Hepatic stellate cell (primary cell): ENCODE results near the gene DSG4.

Experiments
- DNase-seq: peaks from one replicate; pipeline ENCODE4 v3.0.0; 2011; ENCODE audit warnings: low spot score

Gene DSG4

GRCh38 chr18:31447530-31448191 is 71.1 kb downstream of the DSG4 start, which contains the start of gene DSG3:
DSG3 (plus strand) TSS chr18:31447741; CDS start chr18:31447878, 137 bp downstream.
- no peak for DNase-seq

DNA sequence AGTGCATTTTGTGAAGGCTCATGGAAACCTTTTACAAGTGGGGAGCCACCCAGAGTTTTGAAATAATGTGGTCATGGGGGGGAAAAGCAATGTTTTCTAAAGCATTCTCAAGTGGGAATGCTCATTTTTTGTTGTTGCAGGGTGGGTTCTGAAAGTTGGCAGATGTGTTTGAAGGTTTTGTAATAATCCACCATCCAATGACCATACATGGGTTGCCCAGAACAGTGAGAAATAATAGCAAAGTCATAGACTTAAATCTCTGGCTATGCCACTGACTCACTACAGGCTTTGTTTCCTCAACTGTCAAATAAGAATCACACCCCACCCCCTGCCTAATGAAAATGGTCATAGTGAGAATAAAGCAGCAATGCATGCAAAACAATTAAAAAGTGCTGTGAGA is 73.8 kb downstream of the DSG4 start:
- no peak for DNase-seq

DNA sequence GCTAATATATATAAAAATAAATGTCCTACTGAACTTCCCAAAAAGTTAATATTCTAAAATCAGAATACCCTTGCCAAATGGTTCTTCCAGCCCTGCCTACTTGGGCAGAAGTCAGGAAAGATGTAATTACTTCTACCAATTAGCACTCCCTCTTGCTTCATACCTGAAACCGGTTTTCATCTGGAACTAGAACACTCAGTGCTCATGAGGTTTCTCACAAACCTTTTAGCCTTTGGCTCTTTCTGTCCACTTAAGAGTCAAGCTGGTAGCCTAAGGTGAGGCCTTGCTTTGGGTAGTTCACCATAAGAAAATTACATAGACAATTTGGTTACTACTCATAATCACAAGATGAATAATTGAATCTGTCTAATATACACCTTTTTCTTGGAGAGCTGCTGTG is 75.0 kb downstream of the DSG4 start:
- DNase-seq, result no peak

DNA sequence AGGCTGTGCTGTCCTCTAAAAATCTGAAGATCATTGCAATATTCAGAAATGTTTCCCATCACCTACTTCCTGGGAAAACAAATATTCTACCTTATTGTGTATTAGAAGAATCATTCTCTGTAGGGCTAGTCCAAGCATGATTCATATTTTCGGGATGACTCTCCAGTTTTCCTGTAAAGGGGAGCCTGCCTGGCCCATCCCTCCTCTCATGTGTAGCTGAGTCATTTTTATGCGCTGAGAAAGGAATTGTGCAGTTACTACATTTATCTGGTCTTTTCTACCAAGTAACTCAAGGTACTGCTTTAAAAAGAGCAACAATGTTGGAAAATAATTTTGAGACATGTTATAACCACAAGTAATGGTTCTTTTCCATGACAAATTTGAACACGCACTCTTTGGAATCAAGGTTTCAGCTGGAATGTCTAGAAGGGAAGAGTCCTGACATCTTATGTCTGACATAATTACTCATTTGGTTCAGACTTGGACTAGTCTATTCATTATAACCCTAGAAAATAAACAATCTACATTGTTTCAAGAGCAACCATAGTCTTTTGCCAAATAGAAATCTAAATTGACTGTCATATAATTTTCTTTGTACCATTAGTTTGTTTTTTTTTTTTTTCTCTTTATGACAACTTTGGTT is 77.6 kb downstream of the DSG4 start:
- no peak for DNase-seq
